T-cell (primary cell): ENCODE data around the gene BCCIP. TPM values are rescaled to one million over a fixed set of nuclear protein-coding genes. Genes with fewer than 3 reads are reported as not detected.

Experiments used
- ATAC-seq, 4 experiments: fragments of 200-7000 bp in 3 of 4; fragments of 150-1000 bp in 1 of 4; cut with Tn5 transposase; replicated peaks in 1 of 4; 1 replicate in 3 of 4; 2 replicates in 1 of 4; pipeline ENCODE4 v1.10.0; 2021; ENCODE audit warnings: moderate library complexity in 3 of 4, mild to moderate bottlenecking in 2 of 4, moderate number of reproducible peaks in 1 of 4
- CTCF ChIA-PET, 2 donors: fragments of 300-600 bp; sonication (Branson Sonifier 250); formaldehyde crosslinking; loops; one replicate each; lab custom pipeline; 2022; ENCODE audit warnings: antibody characterized with exemption in 2 of 2; lab: Charles Lee
- POLR2A ChIA-PET, 2 donors: fragments of 300-600 bp; sonication (Branson Sonifier 250); formaldehyde crosslinking; loops; one replicate each; lab custom pipeline; 2022; ENCODE audit warnings: antibody characterized with exemption in 2 of 2; lab: Charles Lee
- DNase-seq, 35 experiments: peaks; one replicate each; pipeline versions ENCODE4 v3.0.0 to v3.0.0-alpha.2; 2013 to 2023
- H3K27ac ChIP-seq: one replicate; pipeline ENCODE4 v1.5.1; 2013; ENCODE audit warnings: low read length
- H3K27me3 ChIP-seq, 2 experiments: replicated peaks in 1 of 2; 1 replicate in 1 of 2; 2 replicates in 1 of 2; pipeline versions ENCODE4 v1.6.1 to v1.7.0; 2013; ENCODE audit warnings: low read length in 1 of 2, mixed read lengths in 1 of 2; ENCODE audit not compliant: control insufficient read depth in 2 of 2, insufficient read depth in 2 of 2; ENCODE audit errors: extremely low read depth in 1 of 2
- H3K36me3 ChIP-seq, 2 donors: 1 replicate in 1 of 2; 2 replicates in 1 of 2; pipeline versions ENCODE4 v1.6.1 to v1.7.0; 2013; ENCODE audit warnings: low read length in 1 of 2; ENCODE audit not compliant: control insufficient read depth in 2 of 2, insufficient read depth in 1 of 2; ENCODE audit errors: extremely low read depth in 1 of 2
- H3K4me1 ChIP-seq, 2 experiments: 1 replicate in 1 of 2; 2 replicates in 1 of 2; pipeline versions ENCODE4 v1.6.1 to v1.7.0; 2013; ENCODE audit warnings: low read length in 2 of 2, mixed read lengths in 1 of 2; ENCODE audit not compliant: insufficient read depth in 2 of 2, control insufficient read depth in 1 of 2; ENCODE audit errors: extremely low read depth in 1 of 2
- H3K4me3 ChIP-seq, 2 donors: 1 replicate in 1 of 2; 2 replicates in 1 of 2; pipeline versions ENCODE4 v1.5.1 to v1.7.0; 2013; ENCODE audit warnings: mild to moderate bottlenecking in 2 of 2, low read length in 1 of 2, moderate library complexity in 1 of 2; ENCODE audit not compliant: control insufficient read depth in 1 of 2; ENCODE audit errors: extremely low read depth in 1 of 2
- H3K9me3 ChIP-seq: 2 replicates; pipeline ENCODE4 v1.7.0; 2013
- H3K27ac Mint-ChIP-seq, 2 donors: one replicate each; pipeline ENCODE4 v1.8.0; 2020 to 2021; ENCODE audit warnings: mild to moderate bottlenecking in 2 of 2, mixed read lengths in 2 of 2
- H3K27me3 Mint-ChIP-seq, 2 donors: one replicate each; pipeline ENCODE4 v1.8.0; 2021 to 2022; ENCODE audit warnings: mixed read lengths in 2 of 2
- H3K36me3 Mint-ChIP-seq: one replicate; pipeline ENCODE4 v1.8.0; 2021; ENCODE audit warnings: mixed read lengths
- H3K4me1 Mint-ChIP-seq, 3 donors: one replicate each; pipeline ENCODE4 v1.8.0; 2020 to 2022; ENCODE audit warnings: mixed read lengths in 3 of 3, mild to moderate bottlenecking in 1 of 3
- H3K4me3 Mint-ChIP-seq, 3 donors: one replicate each; pipeline ENCODE4 v1.8.0; 2020 to 2022; ENCODE audit warnings: mild to moderate bottlenecking in 3 of 3, mixed read lengths in 3 of 3, moderate library complexity in 3 of 3
- H3K9me3 Mint-ChIP-seq, 3 donors: one replicate each; pipeline ENCODE4 v1.8.0; 2020 to 2022; ENCODE audit warnings: mixed read lengths in 3 of 3
- WGBS: methylation state at CpG from one replicate; pipeline ENCODE4 v1.1.5; 2013; ENCODE audit warnings: missing lambda C conversion rate; ENCODE audit not compliant: insufficient coverage; 5-methylcytosine and 5-hydroxymethylcytosine counted together
- total RNA-seq, 35 experiments: library from RNA in 6 of 35; stranded (reverse) in 6 of 35; fragments of 120-200 nt in 1 of 35; gene quantifications; one replicate each; pipeline versions ENCODE4 v1.2.1 to v1.2.4 and lab custom pipeline; 2013 to 2026

The BCCIP gene
- total RNA-seq, 5 donors from 2014 or later (not counting 1 experiment from before 2014, with no cell fraction given), result 34.0 to 43.2 (median 38.2) TPM

DNA sequence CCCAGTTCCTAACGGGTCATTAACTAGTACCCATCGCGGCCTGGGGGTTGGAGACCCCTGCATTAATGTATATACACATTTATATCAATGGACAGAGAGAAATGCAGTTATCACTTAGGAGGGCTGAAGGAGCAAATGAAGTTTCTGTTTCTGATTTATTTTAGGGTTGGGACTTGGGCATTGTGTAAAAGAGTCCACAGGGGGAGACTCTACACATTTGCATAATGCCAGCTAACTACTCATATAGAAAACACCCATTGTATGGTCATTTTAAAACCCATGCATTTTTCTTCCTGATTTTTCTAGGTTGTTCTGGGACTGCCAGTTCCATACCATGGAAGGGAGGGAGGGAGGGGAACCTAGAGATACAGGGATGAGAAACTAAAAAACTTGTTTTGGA lies 23.5 kb downstream of the BCCIP start:
- ATAC-seq (no peak), DNase-seq (no peak)
- ChIA-PET CTCF (no interaction called here), POLR2A (no interaction called here)
- Mint-ChIP-seq H3K27me3 (no peaks in the 10 kb centered on the region), H3K36me3 (peaks cover 30% of the 10 kb centered on the region), H3K4me3 (no peak overlapping the region), H3K9me3 (no peaks in the 10 kb centered on the region), H3K27ac (no peak overlapping the region), H3K4me1 (no peaks in the 10 kb centered on the region)
- no peak overlapping the region for H3K27ac ChIP-seq
- whole genome bisulfite sequencing, result no CpG with 5 or more reads among the region's 3 CpGs
- H3K36me3 ChIP-seq, result peaks cover 0 to 4% of the 10 kb centered on the region in 2 donors
- H3K4me3 ChIP-seq, result no peak overlapping the region
- H3K4me1 ChIP-seq, result no peaks in the 10 kb centered on the region
- H3K27me3 ChIP-seq, result no peaks in the 10 kb centered on the region
- H3K9me3 ChIP-seq, result no peaks in the 10 kb centered on the region

GRCh38 chr10:125848371-125848770 lies 25.0 kb downstream of the BCCIP start:
- peaks cover 0 to 6% of the 10 kb centered on the region in 2 donors for H3K36me3 ChIP-seq
- no peaks in the 10 kb centered on the region for H3K27me3 ChIP-seq
- Mint-ChIP-seq H3K27me3 (no peaks in the 10 kb centered on the region), H3K4me1 (no peaks in the 10 kb centered on the region), H3K9me3 (no peaks in the 10 kb centered on the region), H3K4me3 (no peak overlapping the region), H3K27ac (no peak overlapping the region), H3K36me3 (peaks cover 40% of the 10 kb centered on the region)
- no peak overlapping the region for H3K4me3 ChIP-seq
- 96% methylated on average over 2 of the region's 2 CpGs for WGBS
- no peak for DNase-seq
- ChIA-PET CTCF (no interaction called here), POLR2A (no interaction called here)
- no peak overlapping the region for H3K27ac ChIP-seq
- no peak for ATAC-seq
- H3K4me1 ChIP-seq, result no peaks in the 10 kb centered on the region
- no peaks in the 10 kb centered on the region for H3K9me3 ChIP-seq

DNA sequence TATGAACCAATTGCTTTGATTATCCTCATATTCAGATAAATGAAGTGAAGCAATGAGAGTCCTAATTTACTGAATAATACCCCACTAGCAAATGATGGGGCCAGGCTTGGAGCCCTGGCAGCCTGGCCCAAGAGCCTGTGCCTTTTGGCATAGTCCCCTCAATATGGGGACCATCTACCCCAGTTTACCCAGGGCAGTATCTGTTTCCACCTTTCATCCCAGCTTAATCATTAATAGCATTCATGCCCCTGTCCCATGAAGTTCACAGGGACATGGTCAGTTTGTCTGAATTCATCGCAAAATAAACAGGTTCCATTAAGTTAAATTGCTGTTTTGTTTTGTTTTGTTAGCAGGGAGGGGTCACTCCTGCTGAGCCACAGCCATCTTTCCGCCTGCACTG lies 25.5 kb downstream of the BCCIP start:
- POLR2A ChIA-PET, result no interaction called here
- Histone ChIP-seq H3K27me3 (no peaks in the 10 kb centered on the region), H3K27ac (no peak overlapping the region), H3K4me1 (no peaks in the 10 kb centered on the region), H3K9me3 (no peaks in the 10 kb centered on the region), H3K36me3 (peaks cover 0 to 6% of the 10 kb centered on the region in 2 donors), H3K4me3 (no peak overlapping the region)
- no peak for ATAC-seq
- WGBS, result 94% methylated on average over 2 of the region's 2 CpGs
- Mint-ChIP-seq H3K4me1 (no peaks in the 10 kb centered on the region), H3K36me3 (peaks cover 45% of the 10 kb centered on the region), H3K4me3 (no peak overlapping the region), H3K9me3 (no peaks in the 10 kb centered on the region), H3K27me3 (no peaks in the 10 kb centered on the region), H3K27ac (no peak overlapping the region)
- no peak for DNase-seq
- CTCF ChIA-PET, result no interaction called here

DNA sequence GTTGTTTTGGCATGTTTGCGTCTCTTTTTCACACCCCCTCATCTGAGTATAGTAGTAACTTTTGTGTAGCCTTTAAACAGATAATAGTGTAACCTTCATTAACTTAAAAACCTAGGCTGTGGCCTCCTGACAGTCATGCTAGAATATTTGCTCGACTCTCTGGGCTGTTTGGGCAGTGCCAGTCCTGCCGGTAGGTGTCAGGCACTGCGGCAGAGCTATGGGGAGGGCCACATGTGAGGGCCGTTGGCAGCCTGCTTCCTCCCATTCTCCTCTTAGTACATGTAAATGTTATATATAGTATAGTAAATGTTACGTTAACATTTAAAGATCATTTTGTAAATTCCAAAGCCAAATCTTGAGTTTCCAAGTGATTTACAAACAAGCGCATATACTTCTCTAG lies 26.1 kb downstream of the BCCIP start:
- WGBS, result no CpG with 5 or more reads among the region's 7 CpGs
- ATAC-seq, result no peak
- Mint-ChIP-seq H3K4me1 (no peaks in the 10 kb centered on the region), H3K27me3 (no peaks in the 10 kb centered on the region), H3K27ac (no peak overlapping the region), H3K4me3 (no peak overlapping the region), H3K36me3 (peaks cover 48% of the 10 kb centered on the region), H3K9me3 (no peaks in the 10 kb centered on the region)
- ChIA-PET POLR2A (no interaction called here), CTCF (no interaction called here)
- no peak overlapping the region for H3K4me3 ChIP-seq
- peaks cover 0 to 6% of the 10 kb centered on the region in 2 donors for H3K36me3 ChIP-seq
- DNase-seq, result no peak
- no peaks in the 10 kb centered on the region for H3K4me1 ChIP-seq
- H3K27me3 ChIP-seq, result no peaks in the 10 kb centered on the region
- no peak overlapping the region for H3K27ac ChIP-seq
- no peaks in the 10 kb centered on the region for H3K9me3 ChIP-seq

- no peak overlapping the region for H3K27ac Mint-ChIP-seq
- H3K4me3 Mint-ChIP-seq, result no peak overlapping the region
- H3K27ac ChIP-seq, result no peak overlapping the region
- H3K36me3 Mint-ChIP-seq, result peaks cover 46% of the 10 kb centered on the region
- no peaks in the 10 kb centered on the region for H3K4me1 Mint-ChIP-seq
- peaks cover 0 to 6% of the 10 kb centered on the region in 2 donors for H3K36me3 ChIP-seq
- no peaks in the 10 kb centered on the region for H3K27me3 ChIP-seq
- ChIA-PET CTCF (interaction anchor here in 1 of 2 donors (0.7 kb wide), 1 partner anchor 35 kb away, joined by 6 read pairs; no protein-coding TSS in a partner anchor), POLR2A (no interaction called here)
- H3K27me3 Mint-ChIP-seq, result no peaks in the 10 kb centered on the region
- ATAC-seq (no peak), DNase-seq (no peak)
- no peak overlapping the region for H3K4me3 ChIP-seq
- no peaks in the 10 kb centered on the region for H3K9me3 ChIP-seq
- WGBS, result no CpG with 5 or more reads among the region's 2 CpGs
- no peaks in the 10 kb centered on the region for H3K9me3 Mint-ChIP-seq
- no peaks in the 10 kb centered on the region for H3K4me1 ChIP-seq
Observed at GRCh38 chr10:125850766-125851731, 27.7 kb downstream of the BCCIP start.

DNA sequence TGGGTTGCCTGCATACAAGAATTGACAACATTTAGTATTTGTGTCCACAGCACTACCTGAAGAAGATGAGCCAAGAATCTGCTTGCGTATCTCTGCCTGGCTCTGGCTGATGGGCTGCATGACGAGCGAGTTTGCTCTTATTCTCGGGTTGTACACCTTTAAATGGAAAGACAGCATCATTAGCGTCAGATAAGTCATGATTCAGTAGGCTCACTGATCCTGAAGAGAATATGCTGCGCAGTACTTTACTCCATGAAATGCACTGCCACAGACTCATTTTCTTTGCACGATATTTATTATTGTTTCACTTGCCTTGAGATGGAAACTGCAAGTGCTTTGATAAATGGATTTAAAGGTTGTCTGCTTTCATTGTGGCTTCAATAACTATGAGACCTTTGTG lies 29.1 kb downstream of the BCCIP start:
- ChIA-PET CTCF (no interaction called here), POLR2A (no interaction called here)
- H3K9me3 ChIP-seq, result no peaks in the 10 kb centered on the region
- ATAC-seq (no peak), DNase-seq (no peak)
- no peak overlapping the region for H3K4me3 ChIP-seq
- no peaks in the 10 kb centered on the region for H3K9me3 Mint-ChIP-seq
- no peaks in the 10 kb centered on the region for H3K27me3 Mint-ChIP-seq
- H3K27ac ChIP-seq, result no peak overlapping the region
- no peaks in the 10 kb centered on the region for H3K4me1 Mint-ChIP-seq
- WGBS, result 85% methylated on average over 4 of the region's 7 CpGs
- H3K4me3 Mint-ChIP-seq, result no peak overlapping the region
- H3K36me3 Mint-ChIP-seq, result peaks cover 46% of the 10 kb centered on the region
- H3K27ac Mint-ChIP-seq, result no peak overlapping the region
- H3K4me1 ChIP-seq, result no peaks in the 10 kb centered on the region
- H3K36me3 ChIP-seq, result peaks cover 0 to 6% of the 10 kb centered on the region in 2 donors
- H3K27me3 ChIP-seq, result no peaks in the 10 kb centered on the region
